ENCODE data around the gene APOC1. TPM values are rescaled to one million over a fixed set of nuclear protein-coding genes. Genes with fewer than 3 reads are reported as not detected.
"Not testable (repeated sequence)": the region's sequence is repeated elsewhere in the genome, so short reads cannot be mapped to it uniquely, and the experiment has no call there.

Gene APOC1
- polyA plus RNA-seq, 1 experiment, result 3.4 TPM

DNA sequence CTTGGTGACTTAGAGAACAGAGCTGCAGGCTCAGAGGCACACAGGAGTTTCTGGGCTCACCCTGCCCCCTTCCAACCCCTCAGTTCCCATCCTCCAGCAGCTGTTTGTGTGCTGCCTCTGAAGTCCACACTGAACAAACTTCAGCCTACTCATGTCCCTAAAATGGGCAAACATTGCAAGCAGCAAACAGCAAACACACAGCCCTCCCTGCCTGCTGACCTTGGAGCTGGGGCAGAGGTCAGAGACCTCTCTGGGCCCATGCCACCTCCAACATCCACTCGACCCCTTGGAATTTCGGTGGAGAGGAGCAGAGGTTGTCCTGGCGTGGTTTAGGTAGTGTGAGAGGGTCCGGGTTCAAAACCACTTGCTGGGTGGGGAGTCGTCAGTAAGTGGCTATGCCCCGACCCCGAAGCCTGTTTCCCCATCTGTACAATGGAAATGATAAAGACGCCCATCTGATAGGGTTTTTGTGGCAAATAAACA lies 9.9 kb downstream of the APOC1 start:
- no peak overlapping the region for H3K4me3 ChIP-seq (ENCODE audit: low read depth, low read length)
- no peak for DNase-seq (ENCODE audit: low read depth, low spot score)
- no peaks in the 10 kb centered on the region for H3K27me3 ChIP-seq (ENCODE audit: control insufficient read depth, insufficient read depth, low read length)
- TF ChIP-seq CTCF (IDR thresholded peaks at IDR 0.05; ENCODE audit: low read depth, low read length), result no peak
- CTCF ChIA-PET, result interaction anchor here (0.9 to 3.4 kb wide), 2 partner anchors 21 to 28 kb away, joined by 3 to 10 read pairs; no protein-coding TSS in a partner anchor
- POLR2A ChIA-PET, result no interaction called here
- no peak overlapping the region for H3K27ac ChIP-seq (ENCODE audit: low read depth, low read length)
- no peaks in the 10 kb centered on the region for H3K9me3 ChIP-seq (ENCODE audit: control insufficient read depth, insufficient read depth, low read length)

DNA sequence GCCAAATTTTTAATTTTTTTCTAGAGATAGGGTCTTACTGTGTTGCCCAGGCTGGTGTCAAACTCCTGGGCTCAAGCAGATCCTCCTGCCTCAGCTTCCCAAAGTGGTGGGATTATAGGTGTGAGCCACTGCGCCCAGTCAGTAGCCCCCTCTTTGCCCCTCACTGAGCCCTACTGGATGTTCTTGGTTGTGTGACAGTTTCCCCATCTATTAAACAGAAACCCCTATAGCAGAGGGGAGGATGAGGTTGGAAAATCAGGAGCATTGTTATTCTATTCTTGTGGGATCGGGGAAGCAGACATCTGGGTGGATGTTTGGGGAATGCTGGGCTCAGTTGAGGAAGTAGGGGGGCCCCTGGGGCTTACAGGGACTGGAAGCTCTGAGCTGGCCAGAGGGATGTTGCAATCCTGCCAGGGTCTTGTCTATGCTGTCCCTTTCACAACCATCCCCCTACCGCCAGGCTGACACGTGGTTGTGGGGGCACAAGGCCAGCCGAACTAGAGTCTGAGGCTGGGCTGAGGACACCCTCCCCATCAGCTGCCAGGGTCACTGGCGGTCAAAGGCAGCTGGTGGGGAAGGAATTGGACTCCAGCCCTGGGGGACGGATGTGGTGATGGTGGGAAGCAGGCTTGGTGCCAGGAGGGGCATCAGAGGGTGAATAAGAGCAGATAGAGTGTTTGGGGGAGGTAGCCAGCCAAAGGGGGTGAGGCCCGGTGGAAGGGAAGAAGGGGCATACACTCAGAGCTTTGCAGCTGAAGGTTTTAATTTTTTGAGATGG lies 10.9 kb downstream of the APOC1 start:
- DNase-seq (ENCODE audit: low read depth, low spot score), result no peak

GRCh38 chr19:44926245-44927077 lies 12.1 kb downstream of the APOC1 start:
- DNase-seq (ENCODE audit: low read depth, low spot score); POLR2A ChIA-PET; H3K27me3 ChIP-seq (ENCODE audit: control insufficient read depth, insufficient read depth, low read length); H3K9me3 ChIP-seq (ENCODE audit: control insufficient read depth, insufficient read depth, low read length); H3K4me3 ChIP-seq (ENCODE audit: low read depth, low read length); H3K27ac ChIP-seq (ENCODE audit: low read depth, low read length): not testable (repeated sequence)
- CTCF ChIA-PET, result interaction anchor here (0.6 to 3.4 kb wide), 2 partner anchors 9 to 23 kb away, joined by 5 to 10 read pairs; no protein-coding TSS in a partner anchor

More for the DNA sequence above, 10.9 kb downstream of the APOC1 start:
- TF ChIP-seq CTCF (IDR thresholded peaks at IDR 0.05; ENCODE audit: low read depth, low read length), result no peak
- no peaks in the 10 kb centered on the region for H3K27me3 ChIP-seq (ENCODE audit: control insufficient read depth, insufficient read depth, low read length)
- H3K4me3 ChIP-seq (ENCODE audit: low read depth, low read length), result no peak overlapping the region
- H3K27ac ChIP-seq (ENCODE audit: low read depth, low read length), result no peak overlapping the region
- CTCF ChIA-PET, result interaction anchor here (0.6 to 3.4 kb wide), 4 partner anchors 19 to 46 kb away, joined by 3 to 10 read pairs (median 4); no protein-coding TSS in a partner anchor
- H3K9me3 ChIP-seq (ENCODE audit: control insufficient read depth, insufficient read depth, low read length), result no peaks in the 10 kb centered on the region
- POLR2A ChIA-PET, result interaction anchor here (0.6 kb wide), 1 partner anchor 13 kb away, joined by 9 read pairs; no protein-coding TSS in a partner anchor

DNA sequence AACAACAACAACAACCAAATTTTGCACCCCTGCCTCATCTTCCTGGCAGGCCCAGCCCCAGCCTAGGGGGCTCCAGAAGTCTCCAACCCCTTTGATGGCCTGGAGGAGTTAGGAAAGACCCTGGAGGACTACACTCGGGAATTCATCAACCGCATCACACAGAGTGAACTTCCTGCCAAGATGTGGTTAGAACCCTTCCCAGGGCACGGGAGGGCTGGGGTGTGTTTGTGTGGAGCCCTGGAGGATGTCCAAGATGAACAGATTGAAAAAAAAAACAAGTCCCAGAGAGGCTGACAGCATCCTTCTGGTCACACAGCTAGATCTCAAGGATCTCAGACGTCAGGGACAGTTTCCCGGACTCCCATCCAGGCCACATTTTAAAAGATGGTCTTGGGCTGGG lies 13.3 kb downstream of the APOC1 start:
- no peak overlapping the region for H3K27ac ChIP-seq (ENCODE audit: low read depth, low read length)
- H3K27me3 ChIP-seq (ENCODE audit: control insufficient read depth, insufficient read depth, low read length), result no peaks in the 10 kb centered on the region
- ChIA-PET POLR2A (interaction anchor here (0.7 kb wide), 1 partner anchor 10 kb away, joined by 3 read pairs; no protein-coding TSS in a partner anchor), CTCF (no interaction called here)
- DNase-seq (ENCODE audit: low read depth, low spot score), result no peak
- H3K4me3 ChIP-seq (ENCODE audit: low read depth, low read length), result no peak overlapping the region
- no peaks in the 10 kb centered on the region for H3K9me3 ChIP-seq (ENCODE audit: control insufficient read depth, insufficient read depth, low read length)
- no peak for TF ChIP-seq CTCF (IDR thresholded peaks at IDR 0.05; ENCODE audit: low read depth, low read length)

GRCh38 chr19:44930088-44930487 lies 15.7 kb downstream of the APOC1 start:
- H3K27me3 ChIP-seq (ENCODE audit: control insufficient read depth, insufficient read depth, low read length), result no peaks in the 10 kb centered on the region
- H3K9me3 ChIP-seq (ENCODE audit: control insufficient read depth, insufficient read depth, low read length), result no peaks in the 10 kb centered on the region
- no peak for DNase-seq (ENCODE audit: low read depth, low spot score)
- POLR2A ChIA-PET, result no interaction called here
- H3K27ac ChIP-seq (ENCODE audit: low read depth, low read length), result no peak overlapping the region
- no peak overlapping the region for H3K4me3 ChIP-seq (ENCODE audit: low read depth, low read length)
- no peak for TF ChIP-seq CTCF (IDR thresholded peaks at IDR 0.05; ENCODE audit: low read depth, low read length)
- CTCF ChIA-PET, result no interaction called here

Measured in AG04450 (cell line).